ENCODE measurements around the gene FOLR1. TPM values are rescaled to one million over a fixed set of nuclear protein-coding genes. Genes with fewer than 3 reads are reported as not detected.

Gene FOLR1
- total RNA-seq, 1 donor from 2014 or later = 0.32 TPM

DNA sequence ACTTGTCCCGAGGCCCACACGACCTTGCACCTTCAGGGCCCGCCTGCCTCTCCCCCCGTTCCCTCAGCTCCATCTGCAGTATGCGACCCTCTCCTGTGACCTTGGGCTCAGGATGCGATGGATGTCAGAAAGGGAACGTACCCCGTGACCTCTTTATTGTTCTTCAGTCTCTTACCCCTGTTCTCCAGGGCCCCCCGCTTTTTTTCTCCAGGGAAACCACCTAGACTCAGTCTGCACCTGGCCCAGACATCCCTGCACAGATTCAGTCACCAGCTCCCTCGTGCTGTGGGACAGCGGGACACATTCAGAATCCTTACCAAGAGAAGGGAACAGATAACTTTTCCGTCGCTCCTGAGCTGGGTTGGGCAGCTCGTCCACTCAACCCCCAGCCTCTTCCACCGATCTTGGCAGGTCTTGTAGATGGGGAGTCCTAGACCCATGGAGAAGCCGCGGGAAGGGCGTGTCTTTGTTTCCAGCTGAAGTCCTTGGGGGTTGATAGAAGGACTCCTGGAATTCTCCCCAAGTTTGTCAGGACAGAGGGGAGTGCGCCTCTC, 53.4 kb downstream of the FOLR1 start:
- DNase-seq (ENCODE audit: low spot score) = no peak

Other genes starting within 250 kb of the FOLR1 start
- 13.1 TPM for gene IL18BP, start 193.2 kb upstream of the FOLR1 start, total RNA-seq
- 100 TPM for gene NUMA1, start 111.6 kb upstream of the FOLR1 start, total RNA-seq
- 7.0 TPM for gene LRRC51, start 111.3 kb upstream of the FOLR1 start, total RNA-seq
- gene LAMTOR1, start 88.8 kb upstream of the FOLR1 start, total RNA-seq = 117 TPM
- not detected for gene TOMT, start 86.2 kb upstream of the FOLR1 start, total RNA-seq
- gene ANAPC15, start 79.4 kb upstream of the FOLR1 start, total RNA-seq = 29.1 TPM
- 18.4 TPM for gene FOLR3, start 56.4 kb upstream of the FOLR1 start, total RNA-seq
- gene FOLR2, start 24.7 kb downstream of the FOLR1 start, total RNA-seq = 77.3 TPM
- 107 TPM for gene INPPL1, start 32.6 kb downstream of the FOLR1 start, total RNA-seq
- gene PHOX2A, start 52.0 kb downstream of the FOLR1 start, total RNA-seq = not detected
- gene CLPB, start 242.4 kb downstream of the FOLR1 start, total RNA-seq = 25.3 TPM